Rectal smooth muscle tissue (tissue), 1 donor: ENCODE data around the gene MLLT1.

ENCODE experiments used
- H3K27ac ChIP-seq: one replicate; pipeline ENCODE4 v1.7.0; 2013; ENCODE audit warnings: low read depth, low read length, inconsistent platforms
- H3K27me3 ChIP-seq: one replicate; pipeline ENCODE4 v1.7.0; 2013; ENCODE audit warnings: low read length; ENCODE audit not compliant: control insufficient read depth, insufficient read depth
- H3K36me3 ChIP-seq: one replicate; pipeline ENCODE4 v1.7.0; 2013; ENCODE audit warnings: low read length; ENCODE audit not compliant: control insufficient read depth, insufficient read depth
- H3K4me1 ChIP-seq: one replicate; pipeline ENCODE4 v1.7.0; 2013; ENCODE audit warnings: low read length; ENCODE audit not compliant: control insufficient read depth, insufficient read depth
- H3K4me3 ChIP-seq: one replicate; pipeline ENCODE4 v1.7.0; 2013; ENCODE audit warnings: low read length
- H3K9ac ChIP-seq: one replicate; pipeline ENCODE4 v1.7.0; 2013; ENCODE audit warnings: low read length

Gene MLLT1

GRCh38 chr19:6227936-6228325 lies 51.8 kb downstream of the MLLT1 start:
- no peaks in the 10 kb centered on the region for H3K27me3 ChIP-seq
- no peak overlapping the region for H3K4me3 ChIP-seq
- peaks cover 13% of the 10 kb centered on the region for H3K4me1 ChIP-seq
- peaks cover 9% of the 10 kb centered on the region for H3K36me3 ChIP-seq
- no peak overlapping the region for H3K9ac ChIP-seq
- H3K27ac ChIP-seq = no peak overlapping the region

- Histone ChIP-seq H3K36me3 (peaks cover 12% of the 10 kb centered on the region), H3K27me3 (no peaks in the 10 kb centered on the region), H3K27ac (no peak overlapping the region), H3K4me1 (peaks cover 7% of the 10 kb centered on the region), H3K4me3 (no peak overlapping the region), H3K9ac (no peak overlapping the region)
Observed at GRCh38 chr19:6227156-6227935, 52.4 kb downstream of the MLLT1 start.

GRCh38 chr19:6226444-6227155 lies 53.2 kb downstream of the MLLT1 start:
- no peak overlapping the region for H3K4me3 ChIP-seq
- peaks cover 15% of the 10 kb centered on the region for H3K36me3 ChIP-seq
- H3K27me3 ChIP-seq = no peaks in the 10 kb centered on the region
- no peak overlapping the region for H3K27ac ChIP-seq
- H3K4me1 ChIP-seq = peaks cover 5% of the 10 kb centered on the region
- no peak overlapping the region for H3K9ac ChIP-seq

- Histone ChIP-seq H3K36me3 (peaks cover 15% of the 10 kb centered on the region), H3K4me1 (peaks cover 5% of the 10 kb centered on the region)
Observed at GRCh38 chr19:6226012-6226411, 53.8 kb downstream of the MLLT1 start.

GRCh38 chr19:6225232-6225865 lies 54.4 kb downstream of the MLLT1 start:
- H3K27ac ChIP-seq = no peak overlapping the region
- H3K4me1 ChIP-seq = peaks cover 5% of the 10 kb centered on the region

More at GRCh38 chr19:6226012-6226411, 53.8 kb downstream of the MLLT1 start:
- Histone ChIP-seq H3K27me3 (no peaks in the 10 kb centered on the region), H3K27ac (no peak overlapping the region), H3K4me3 (no peak overlapping the region), H3K9ac (no peak overlapping the region)

GRCh38 chr19:6224308-6224675 lies 55.5 kb downstream of the MLLT1 start:
- H3K9ac ChIP-seq = no peak overlapping the region
- H3K4me3 ChIP-seq = no peak overlapping the region
- H3K36me3 ChIP-seq = peaks cover 15% of the 10 kb centered on the region
- H3K27ac ChIP-seq = no peak overlapping the region
- H3K4me1 ChIP-seq = peaks cover 9% of the 10 kb centered on the region
- no peaks in the 10 kb centered on the region for H3K27me3 ChIP-seq

More at GRCh38 chr19:6225232-6225865, 54.4 kb downstream of the MLLT1 start:
- Histone ChIP-seq H3K4me3 (no peak overlapping the region), H3K27me3 (no peaks in the 10 kb centered on the region), H3K36me3 (peaks cover 15% of the 10 kb centered on the region), H3K9ac (no peak overlapping the region)

- Histone ChIP-seq H3K27me3 (no peaks in the 10 kb centered on the region), H3K27ac (no peak overlapping the region), H3K4me3 (no peak overlapping the region), H3K36me3 (peaks cover 15% of the 10 kb centered on the region), H3K4me1 (peaks cover 13% of the 10 kb centered on the region), H3K9ac (no peak overlapping the region)
Observed at GRCh38 chr19:6223461-6224307, 56.1 kb downstream of the MLLT1 start.

- H3K36me3 ChIP-seq = peaks cover 15% of the 10 kb centered on the region
- peaks cover 15% of the 10 kb centered on the region for H3K4me1 ChIP-seq
- H3K27me3 ChIP-seq = no peaks in the 10 kb centered on the region
- H3K9ac ChIP-seq = no peak overlapping the region
- no peak overlapping the region for H3K4me3 ChIP-seq
- no peak overlapping the region for H3K27ac ChIP-seq
Observed at GRCh38 chr19:6222884-6223283, 56.9 kb downstream of the MLLT1 start.

- Histone ChIP-seq H3K27ac (no peak overlapping the region), H3K9ac (no peak overlapping the region), H3K4me1 (peaks cover 23% of the 10 kb centered on the region), H3K4me3 (no peak overlapping the region), H3K36me3 (peaks cover 15% of the 10 kb centered on the region), H3K27me3 (no peaks in the 10 kb centered on the region)
Observed at GRCh38 chr19:6221878-6222746, 57.7 kb downstream of the MLLT1 start.

GRCh38 chr19:6221220-6221877 lies 58.4 kb downstream of the MLLT1 start:
- Histone ChIP-seq H3K27ac (no peak overlapping the region), H3K4me1 (peaks cover 31% of the 10 kb centered on the region), H3K27me3 (no peaks in the 10 kb centered on the region), H3K9ac (no peak overlapping the region), H3K36me3 (peaks cover 14% of the 10 kb centered on the region), H3K4me3 (no peak overlapping the region)
